22Rv1 (cell line): ENCODE measurements around the gene GNPNAT1.

Experiments
- ZFX ChIP-seq: fragments of 450-650 bp; IDR thresholded peaks from 2 replicates; pipeline ENCODE4 v1.6.1; 2017; ENCODE audit warnings: antibody characterized with exemption, borderline replicate concordance
- TF ChIP-seq, protein P1 (sequence below): fragments of 450-650 bp; IDR thresholded peaks from 2 replicates; pipeline ENCODE4 v1.5.1; 2017; ENCODE audit warnings: mild to moderate bottlenecking

GRCh38 chr14:52783206-52783605 is 8.2 kb downstream of the GNPNAT1 start:
- TF ChIP-seq, protein P1, sequence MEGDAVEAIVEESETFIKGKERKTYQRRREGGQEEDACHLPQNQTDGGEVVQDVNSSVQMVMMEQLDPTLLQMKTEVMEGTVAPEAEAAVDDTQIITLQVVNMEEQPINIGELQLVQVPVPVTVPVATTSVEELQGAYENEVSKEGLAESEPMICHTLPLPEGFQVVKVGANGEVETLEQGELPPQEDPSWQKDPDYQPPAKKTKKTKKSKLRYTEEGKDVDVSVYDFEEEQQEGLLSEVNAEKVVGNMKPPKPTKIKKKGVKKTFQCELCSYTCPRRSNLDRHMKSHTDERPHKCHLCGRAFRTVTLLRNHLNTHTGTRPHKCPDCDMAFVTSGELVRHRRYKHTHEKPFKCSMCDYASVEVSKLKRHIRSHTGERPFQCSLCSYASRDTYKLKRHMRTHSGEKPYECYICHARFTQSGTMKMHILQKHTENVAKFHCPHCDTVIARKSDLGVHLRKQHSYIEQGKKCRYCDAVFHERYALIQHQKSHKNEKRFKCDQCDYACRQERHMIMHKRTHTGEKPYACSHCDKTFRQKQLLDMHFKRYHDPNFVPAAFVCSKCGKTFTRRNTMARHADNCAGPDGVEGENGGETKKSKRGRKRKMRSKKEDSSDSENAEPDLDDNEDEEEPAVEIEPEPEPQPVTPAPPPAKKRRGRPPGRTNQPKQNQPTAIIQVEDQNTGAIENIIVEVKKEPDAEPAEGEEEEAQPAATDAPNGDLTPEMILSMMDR = no peak
- no peak for TF ChIP-seq ZFX
